Heart right ventricle (tissue), 16 donors: ENCODE data around the gene C15orf39. TPM values are rescaled to one million over a fixed set of nuclear protein-coding genes. Genes with fewer than 3 reads are reported as not detected.

Source experiments
- ATAC-seq, 8 donors: fragments of 200-7000 bp; cut with Tn5 transposase; one replicate each; pipeline ENCODE4 v1.9.1; 2020; ENCODE audit warnings: mild to moderate bottlenecking in 8 of 8, moderate library complexity in 8 of 8, moderate number of reproducible peaks in 1 of 8
- DNase-seq, 2 donors: peaks; one replicate each; pipeline ENCODE4 v3.0.0-alpha.2; 2020
- H3K27ac ChIP-seq, 10 donors: fragments of 200-600 bp; sonication (generic) in 2 of 10; one replicate each; pipeline versions ENCODE4 v1.5.0 to v1.8.0; 2020 to 2022; ENCODE audit warnings: mild to moderate bottlenecking in 3 of 10
- H3K27me3 ChIP-seq, 7 donors: fragments of 200-600 bp; one replicate each; pipeline ENCODE4 v1.8.0; 2021 to 2022; ENCODE audit warnings: mild to moderate bottlenecking in 2 of 7
- H3K36me3 ChIP-seq, 9 donors: fragments of 200-600 bp; sonication (generic) in 1 of 9; one replicate each; pipeline versions ENCODE4 v1.5.0 to v1.8.0; 2020 to 2022; ENCODE audit warnings: mild to moderate bottlenecking in 2 of 9
- H3K4me1 ChIP-seq, 9 donors: fragments of 200-600 bp; sonication (generic) in 1 of 9; one replicate each; pipeline versions ENCODE4 v1.5.0 to v1.8.0; 2020 to 2022; ENCODE audit warnings: mild to moderate bottlenecking in 4 of 9
- H3K4me3 ChIP-seq, 10 donors: fragments of 200-600 bp; sonication (generic) in 2 of 10; one replicate each; pipeline versions ENCODE4 v1.5.0 to v1.8.0; 2020 to 2022; ENCODE audit warnings: mild to moderate bottlenecking in 7 of 10, moderate library complexity in 2 of 10
- H3K9me3 ChIP-seq, 11 donors: fragments of 200-600 bp in 10 of 11; sonication (generic) in 2 of 11; one replicate each; pipeline versions ENCODE4 v1.5.0 to v1.8.0; 2013 to 2022; ENCODE audit warnings: mild to moderate bottlenecking in 2 of 11, control low read depth in 1 of 11, moderate library complexity in 1 of 11
- WGBS, 2 donors: extraction: QIAGEN DNeasy Blood & Tissue Kit; methylation state at CpG; one replicate each; pipeline ENCODE4 v1.1.7; 2013; ENCODE audit warnings: inconsistent platforms in 1 of 2; 5-methylcytosine and 5-hydroxymethylcytosine counted together
- intact Hi-C, 10 donors: fragments of 100-400 bp; cut with DNase I; formaldehyde crosslinking; loops; one replicate each; pipeline versions ENCODE4 v1.11.1 to v1.14.2; 2022
- polyA plus RNA-seq, 2 donors: library from polyadenylated mRNA; stranded (reverse); fragments of 200-250 nt; gene quantifications; one replicate each; pipeline ENCODE4 v1.2.3, GENCODE V29; 2013
- total RNA-seq, 10 donors: library from RNA; stranded (reverse); fragmentation: NEBNext Ultra II Directional in 3 of 10; extraction: Animal tissue kit (Norgen Biotek cat#: 25700) in 3 of 10; gene quantifications; one replicate each; pipeline versions ENCODE4 v1.2.1 to v1.2.4, GENCODE V29; 2021 to 2023
- TF ChIP-seq, protein P1 (sequence below), 9 donors: fragments of 200-600 bp; sonication (generic) in 2 of 9; IDR thresholded peaks; one replicate each; pipeline versions ENCODE4 v1.5.0 to v1.8.0; 2021 to 2022; ENCODE audit warnings: antibody characterized with exemption in 9 of 9, mild to moderate bottlenecking in 5 of 9, moderate library complexity in 1 of 9
- donor health status: Arrhythmogenic right ventricular cardiomyopathy.
- donor health status: ischemic (EF 13 %, LVEDD 7.1; RV severe dilation, severe dysfunction).
- donor health status: healthy with polysubstance abuse.
- donor health status: DM: no; HTN: yes; CAD: no.
- donor health status: DM: no; HTN: no; CAD: no.
- donor health status: ischemic (EF 25% LVEDD 6.9; RV normal size, moderate dysfunction).
- donor health status: ischemic (EF 25% LVEDD 5.7; RV mildly dilated, moderate dysfunction).
- donor health status: healthy.
- donor health status: DM: yes; HTN: yes; CAD: no.
- donor health status: Ischemic cardiomyopathy.
- donor health status: ischemic (EF 35%, LVEDD 5.7; RV mildly dilated, moderate dysfunction).
- donor health status: nonischemic (EF 11% LVEDD 7.7; RV severe dilation, severe dysfunction).
- donor health status: DM: yes; HTN: yes; CAD: no.
- donor health status: PGD.
- donor health status: ischemic (EF 29% LVEDD 5.4; RV normal size, mild dysfunction).
- donor health status: nonischemic (EF 23%, LVEDD 6.1; RV moderate dilation, normal function).

Gene C15orf39
- total and polyA plus RNA-seq, 12 donors, result 6.9 to 23.7 (median 14.2) TPM

DNA sequence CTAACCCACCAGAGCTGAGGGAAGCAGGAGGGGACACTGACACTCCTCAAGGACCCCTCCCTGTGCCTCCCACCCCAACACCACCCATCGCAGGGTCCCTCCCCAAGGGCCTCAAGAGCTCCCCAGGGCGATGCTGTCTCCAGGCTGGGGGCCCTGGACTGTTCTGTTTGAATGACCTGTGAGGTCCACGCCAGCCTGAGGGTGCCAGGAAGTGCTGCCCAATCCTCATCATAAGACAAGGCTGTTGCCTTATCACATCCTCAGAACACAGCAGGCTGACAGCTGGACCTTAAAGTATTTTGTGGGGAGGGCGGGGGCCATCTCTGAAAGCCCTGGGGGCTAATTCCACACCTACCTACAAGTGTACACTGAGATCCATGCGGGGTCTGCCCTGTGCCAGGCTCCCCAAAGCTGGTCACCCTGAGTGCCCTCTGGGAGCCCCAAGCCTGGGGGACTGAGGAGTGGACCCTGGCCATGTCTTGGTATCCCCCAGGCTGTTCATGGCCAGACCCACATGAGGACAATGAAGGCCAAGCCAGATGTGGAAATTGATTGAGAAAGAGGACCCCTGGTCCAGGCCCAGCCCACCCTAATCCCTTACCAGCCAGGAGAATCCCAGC lies 32.6 kb downstream of the C15orf39 start:
- Histone ChIP-seq H3K27me3 (peaks cover 0 to 23% (median 0%) of the 10 kb centered on the region in 7 donors), H3K36me3 (no peaks in the 10 kb centered on the region)
- intact Hi-C loops, result loop anchor here in 1 of 10 donors (5.0 kb wide), 1 partner anchor 83 kb away; no protein-coding TSS in a partner anchor

DNA sequence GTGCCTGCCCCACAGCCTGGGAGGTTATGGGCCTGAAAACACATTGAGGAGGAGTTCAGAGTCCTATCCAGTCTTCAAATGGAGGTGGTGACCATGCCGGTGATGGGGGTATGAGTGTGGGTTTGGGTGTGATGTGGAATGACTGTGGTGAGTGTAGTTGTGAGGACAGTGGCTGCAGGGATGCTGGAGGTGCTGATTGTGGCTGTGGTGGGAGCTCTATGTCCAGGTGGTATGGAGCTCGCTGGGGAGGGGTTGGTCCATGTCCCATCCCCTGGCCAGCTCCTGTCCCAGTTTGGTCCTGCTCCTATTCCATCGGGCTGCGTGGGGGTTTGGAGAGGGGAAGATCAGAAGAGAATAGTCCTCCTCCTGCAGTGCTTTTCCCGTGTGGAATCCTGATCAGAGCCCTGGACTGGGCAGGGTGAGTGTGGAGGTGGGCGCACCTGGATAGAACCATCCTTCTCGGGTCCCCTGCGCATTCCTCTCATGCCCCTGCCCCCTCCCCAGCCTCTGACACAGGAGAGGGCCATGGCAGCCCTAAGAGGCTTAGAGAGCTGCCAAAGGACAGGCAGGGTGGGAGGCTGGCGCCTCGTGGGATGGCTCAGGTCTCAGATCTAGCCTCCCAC lies 33.5 kb downstream of the C15orf39 start:
- 84 to 88% methylated on average over 10 of the region's 10 CpGs for WGBS, 2 donors
- peaks cover 0 to 11% (median 4%) of the 10 kb centered on the region in 9 donors for H3K4me1 ChIP-seq
- DNase-seq (no peak), ATAC-seq (peak in 1 of 8 donors; percentile 11)
- no peak overlapping the region for H3K27ac ChIP-seq
- no peaks in the 10 kb centered on the region for H3K9me3 ChIP-seq
- H3K36me3 ChIP-seq, result no peaks in the 10 kb centered on the region
- peaks cover 0 to 28% (median 0%) of the 10 kb centered on the region in 7 donors for H3K27me3 ChIP-seq
- H3K4me3 ChIP-seq, result no peak overlapping the region
- intact Hi-C loops, result no loop called here
- TF ChIP-seq, protein P1, sequence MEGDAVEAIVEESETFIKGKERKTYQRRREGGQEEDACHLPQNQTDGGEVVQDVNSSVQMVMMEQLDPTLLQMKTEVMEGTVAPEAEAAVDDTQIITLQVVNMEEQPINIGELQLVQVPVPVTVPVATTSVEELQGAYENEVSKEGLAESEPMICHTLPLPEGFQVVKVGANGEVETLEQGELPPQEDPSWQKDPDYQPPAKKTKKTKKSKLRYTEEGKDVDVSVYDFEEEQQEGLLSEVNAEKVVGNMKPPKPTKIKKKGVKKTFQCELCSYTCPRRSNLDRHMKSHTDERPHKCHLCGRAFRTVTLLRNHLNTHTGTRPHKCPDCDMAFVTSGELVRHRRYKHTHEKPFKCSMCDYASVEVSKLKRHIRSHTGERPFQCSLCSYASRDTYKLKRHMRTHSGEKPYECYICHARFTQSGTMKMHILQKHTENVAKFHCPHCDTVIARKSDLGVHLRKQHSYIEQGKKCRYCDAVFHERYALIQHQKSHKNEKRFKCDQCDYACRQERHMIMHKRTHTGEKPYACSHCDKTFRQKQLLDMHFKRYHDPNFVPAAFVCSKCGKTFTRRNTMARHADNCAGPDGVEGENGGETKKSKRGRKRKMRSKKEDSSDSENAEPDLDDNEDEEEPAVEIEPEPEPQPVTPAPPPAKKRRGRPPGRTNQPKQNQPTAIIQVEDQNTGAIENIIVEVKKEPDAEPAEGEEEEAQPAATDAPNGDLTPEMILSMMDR (IDR thresholded peaks at IDR 0.05), result no peak

More for the DNA sequence above, 32.6 kb downstream of the C15orf39 start:
- ATAC-seq (no peak), DNase-seq (no peak)
- TF ChIP-seq, protein P1 (IDR thresholded peaks at IDR 0.05), result no peak
- Histone ChIP-seq H3K27ac (no peak overlapping the region), H3K9me3 (no peaks in the 10 kb centered on the region), H3K4me3 (no peak overlapping the region), H3K4me1 (peaks cover 0 to 11% (median 4%) of the 10 kb centered on the region in 9 donors)
- 86 to 90% methylated on average over 5 of the region's 5 CpGs for WGBS, 2 donors

- WGBS, 2 donors, result 80 to 83% methylated on average over 11 of the region's 11 CpGs
- H3K27me3 ChIP-seq, result peaks cover 0 to 34% (median 1%) of the 10 kb centered on the region in 7 donors
- H3K27ac ChIP-seq, result no peak overlapping the region
- DNase-seq (peak; percentile 40 to 60), ATAC-seq (peak in 7 of 8 donors; percentile 37 to 92 (median 73))
- TF ChIP-seq, protein P1 (IDR thresholded peaks at IDR 0.05), result no peak
- intact Hi-C loops, result no loop called here
- H3K4me3 ChIP-seq, result no peak overlapping the region
- peaks cover 0 to 9% (median 0%) of the 10 kb centered on the region in 9 donors for H3K4me1 ChIP-seq
- no peaks in the 10 kb centered on the region for H3K36me3 ChIP-seq
- no peaks in the 10 kb centered on the region for H3K9me3 ChIP-seq
Observed at GRCh38 chr15:75235760-75236729, 34.4 kb downstream of the C15orf39 start.
